ENCODE data around the gene XRCC4.

XRCC4 gene

GRCh38 chr5:83219495-83219894, 142.1 kb downstream of the XRCC4 start:
- no peak for DNase-seq (ENCODE audit: low read depth in 2 of 2)
- no peak overlapping the region for H3K4me3 ChIP-seq (replicated peaks in 1 of 2; ENCODE audit: low read depth in 2 of 2, low read length in 2 of 2)
- TF ChIP-seq CTCF (IDR thresholded peaks at IDR 0.05; ENCODE audit: low read depth, low read length) = no peak

GRCh38 chr5:83220331-83220730, 143.0 kb downstream of the XRCC4 start:
- DNase-seq (ENCODE audit: low read depth in 2 of 2) = no peak
- no peak overlapping the region for H3K4me3 ChIP-seq (replicated peaks in 1 of 2; ENCODE audit: low read depth in 2 of 2, low read length in 2 of 2)
- TF ChIP-seq CTCF (IDR thresholded peaks at IDR 0.05; ENCODE audit: low read depth, low read length) = no peak

GRCh38 chr5:83222906-83223305, 145.6 kb downstream of the XRCC4 start:
- DNase-seq (ENCODE audit: low read depth in 2 of 2) = no peak

GRCh38 chr5:83227611-83228010, 150.3 kb downstream of the XRCC4 start:
- no peak overlapping the region for H3K4me3 ChIP-seq (replicated peaks in 1 of 2; ENCODE audit: low read depth in 2 of 2, low read length in 2 of 2)
- no peak for TF ChIP-seq CTCF (IDR thresholded peaks at IDR 0.05; ENCODE audit: low read depth, low read length)
- peak in 1 of 2 donors; percentile 29 for DNase-seq (ENCODE audit: low read depth in 2 of 2)

More at GRCh38 chr5:83222906-83223305, 145.6 kb downstream of the XRCC4 start:
- no peak overlapping the region for H3K4me3 ChIP-seq (replicated peaks in 1 of 2; ENCODE audit: low read depth in 2 of 2, low read length in 2 of 2)
- TF ChIP-seq CTCF (IDR thresholded peaks at IDR 0.05; ENCODE audit: low read depth, low read length) = no peak

GRCh38 chr5:83230511-83230910, 153.2 kb downstream of the XRCC4 start:
- DNase-seq (ENCODE audit: low read depth in 2 of 2) = no peak
- no peak overlapping the region for H3K4me3 ChIP-seq (replicated peaks in 1 of 2; ENCODE audit: low read depth in 2 of 2, low read length in 2 of 2)
- TF ChIP-seq CTCF (IDR thresholded peaks at IDR 0.05; ENCODE audit: low read depth, low read length) = no peak

- no peak overlapping the region for H3K4me3 ChIP-seq (replicated peaks in 1 of 2; ENCODE audit: low read depth in 2 of 2, low read length in 2 of 2)
- no peak for DNase-seq (ENCODE audit: low read depth in 2 of 2)
- TF ChIP-seq CTCF (IDR thresholded peaks at IDR 0.05; ENCODE audit: low read depth, low read length) = no peak
These were observed 167.2 kb downstream of the XRCC4 start for GRCh38 chr5:83244516-83244915.

GRCh38 chr5:83245037-83245436, 167.7 kb downstream of the XRCC4 start:
- no peak for TF ChIP-seq CTCF (IDR thresholded peaks at IDR 0.05; ENCODE audit: low read depth, low read length)
- no peak for DNase-seq (ENCODE audit: low read depth in 2 of 2)
- H3K4me3 ChIP-seq (replicated peaks in 1 of 2; ENCODE audit: low read depth in 2 of 2, low read length in 2 of 2) = no peak overlapping the region
